Measurements from ENCODE around the gene TOE1. TPM values are rescaled to one million over a fixed set of nuclear protein-coding genes. Genes with fewer than 3 reads are reported as not detected.
"Not testable (repeated sequence)": the region's sequence is repeated elsewhere in the genome, so short reads cannot be mapped to it uniquely, and the experiment has no call there.

Gene TOE1
- total RNA-seq, 1 donor from 2014 or later, result 6.1 TPM

- Histone ChIP-seq H3K27ac (no peak overlapping the region), H3K4me1 (peaks cover 4% of the 10 kb centered on the region), H3K9me3 (ENCODE audit: low read depth) (no peaks in the 10 kb centered on the region), H3K4me3 (no peak overlapping the region), H3K27me3 (no peaks in the 10 kb centered on the region), H3K4me2 (no peak overlapping the region), H2AFZ (replicated peaks) (no peak overlapping the region), H3K79me2 (ENCODE audit: low read depth) (no peaks in the 10 kb centered on the region), H3F3A (ENCODE audit: low read depth) (peaks cover 9% of the 10 kb centered on the region), H4K20me1 (ENCODE audit: low read depth) (no peaks in the 10 kb centered on the region), H3K9ac (no peak overlapping the region), H3K36me3 (no peaks in the 10 kb centered on the region)
- Mint-ChIP-seq H3K4me3 (no peak overlapping the region), H3K9me3 (no peaks in the 10 kb centered on the region), H3K4me1 (peaks cover 8% of the 10 kb centered on the region), H3K27me3 (ENCODE audit: insufficient read depth, low read depth) (no peaks in the 10 kb centered on the region), H3K36me3 (no peaks in the 10 kb centered on the region), H3K27ac (no peak overlapping the region)
- no peak for DNase-seq (ENCODE audit: low spot score)
- TF ChIP-seq EZH2 (IDR thresholded peaks at IDR 0.05) (no peak), CTCF (IDR thresholded peaks at IDR 0.05) (no peak), EZH2phosphoT487 (IDR thresholded peaks at IDR 0.05) (no peak)
Measured at GRCh38 chr1:45355683-45356082, 15.7 kb downstream of the TOE1 start.

GRCh38 chr1:45356186-45356585 lies 16.2 kb downstream of the TOE1 start:
- Histone ChIP-seq H3K27me3 (no peaks in the 10 kb centered on the region), H2AFZ (replicated peaks) (no peak overlapping the region), H3K4me1 (peaks cover 7% of the 10 kb centered on the region), H4K20me1 (ENCODE audit: low read depth) (no peaks in the 10 kb centered on the region), H3K27ac (no peak overlapping the region), H3K4me3 (no peak overlapping the region), H3K79me2 (ENCODE audit: low read depth) (no peaks in the 10 kb centered on the region), H3K36me3 (no peaks in the 10 kb centered on the region), H3K9ac (no peak overlapping the region), H3K4me2 (no peak overlapping the region), H3K9me3 (ENCODE audit: low read depth) (no peaks in the 10 kb centered on the region), H3F3A (ENCODE audit: low read depth) (peaks cover 12% of the 10 kb centered on the region)
- H3K27me3 Mint-ChIP-seq (ENCODE audit: insufficient read depth, low read depth), result no peaks in the 10 kb centered on the region
- H3K27ac Mint-ChIP-seq, result no peak overlapping the region
- peaks cover 10% of the 10 kb centered on the region for H3K4me1 Mint-ChIP-seq
- no peak overlapping the region for H3K4me3 Mint-ChIP-seq
- TF ChIP-seq EZH2phosphoT487 (IDR thresholded peaks at IDR 0.05) (no peak), CTCF (IDR thresholded peaks at IDR 0.05) (no peak), EZH2 (IDR thresholded peaks at IDR 0.05) (no peak)
- no peaks in the 10 kb centered on the region for H3K9me3 Mint-ChIP-seq
- no peak for DNase-seq (ENCODE audit: low spot score)
- H3K36me3 Mint-ChIP-seq, result no peaks in the 10 kb centered on the region

GRCh38 chr1:45359882-45360513 lies 20.0 kb downstream of the TOE1 start:
- H3K27ac ChIP-seq, result no peak overlapping the region
- H3K4me3 Mint-ChIP-seq, result no peak overlapping the region
- H2AFZ ChIP-seq (replicated peaks), result peak overlapping the region; percentile 64

GRCh38 chr1:45360981-45361380 lies 21.0 kb downstream of the TOE1 start:
- H3K36me3 ChIP-seq; H3K27me3 Mint-ChIP-seq (ENCODE audit: insufficient read depth, low read depth); H3K36me3 Mint-ChIP-seq; H3K4me3 ChIP-seq; H3K27me3 ChIP-seq; H3K79me2 ChIP-seq (ENCODE audit: low read depth); H3K4me3 Mint-ChIP-seq; H3K27ac ChIP-seq; H3K27ac Mint-ChIP-seq; H4K20me1 ChIP-seq (ENCODE audit: low read depth); H2AFZ ChIP-seq (replicated peaks); H3K9me3 ChIP-seq (ENCODE audit: low read depth); H3K9me3 Mint-ChIP-seq; H3K9ac ChIP-seq: not testable (repeated sequence)
- peak overlapping the region; percentile 32 for H3K4me2 ChIP-seq
- peak; percentile 61 for DNase-seq (ENCODE audit: low spot score)
- H3F3A ChIP-seq (ENCODE audit: low read depth), result peaks cover 32% of the 10 kb centered on the region
- H3K4me1 ChIP-seq, result peaks cover 13% of the 10 kb centered on the region
- peaks cover 10% of the 10 kb centered on the region for H3K4me1 Mint-ChIP-seq

More at GRCh38 chr1:45359882-45360513, 20.0 kb downstream of the TOE1 start:
- no peaks in the 10 kb centered on the region for H3K36me3 Mint-ChIP-seq
- no peak overlapping the region for H3K27ac Mint-ChIP-seq
- Histone ChIP-seq H3K36me3 (no peaks in the 10 kb centered on the region), H3K9me3 (ENCODE audit: low read depth) (no peaks in the 10 kb centered on the region), H3K4me2 (peak overlapping the region; percentile 32), H3K79me2 (ENCODE audit: low read depth) (no peaks in the 10 kb centered on the region), H3K4me1 (peaks cover 11% of the 10 kb centered on the region), H4K20me1 (ENCODE audit: low read depth) (no peaks in the 10 kb centered on the region), H3K9ac (no peak overlapping the region), H3K4me3 (no peak overlapping the region), H3K27me3 (no peaks in the 10 kb centered on the region), H3F3A (ENCODE audit: low read depth) (peaks cover 22% of the 10 kb centered on the region)
- DNase-seq (ENCODE audit: low spot score), result peak; percentile 59
- H3K4me1 Mint-ChIP-seq, result peaks cover 10% of the 10 kb centered on the region
- H3K9me3 Mint-ChIP-seq, result no peaks in the 10 kb centered on the region
- TF ChIP-seq EZH2phosphoT487 (IDR thresholded peaks at IDR 0.05), result no peak
- no peak for TF ChIP-seq EZH2 (IDR thresholded peaks at IDR 0.05)
- TF ChIP-seq CTCF (IDR thresholded peaks at IDR 0.05), result peak; percentile 73
- H3K27me3 Mint-ChIP-seq (ENCODE audit: insufficient read depth, low read depth), result no peaks in the 10 kb centered on the region

All from neural progenitor cell (in vitro differentiated cells).